Endothelial cell of umbilical vein (primary cell): ENCODE measurements around the gene NDUFA8. TPM values are rescaled to one million over a fixed set of nuclear protein-coding genes. Genes with fewer than 3 reads are reported as not detected.

Experiments used
- BruUV-seq: library from RNA; stranded (reverse); fragments of 400-500 nt; replicated peaks from 2 replicates; lab custom pipeline; 2021; lab: Mats Ljungman, UMichigan
- CTCF ChIA-PET: fragments of 300-600, 350-600 bp; sonication (Branson Sonifier 250); formaldehyde crosslinking; loops from one replicate; lab custom pipeline; 2021; ENCODE audit warnings: antibody characterized with exemption, inconsistent platforms; lab: Charles Lee
- POLR2A ChIA-PET: fragments of 300-600, 350-600 bp; sonication (Branson Sonifier 250); formaldehyde crosslinking; loops from one replicate; lab custom pipeline; 2021; ENCODE audit warnings: antibody characterized with exemption, inconsistent platforms; lab: Charles Lee
- DNase-seq: peaks from one replicate; pipeline ENCODE4 v3.0.0-alpha.2; 2011; ENCODE audit warnings: low read depth, low spot score
- FAIRE-seq: peaks from 2 replicates; lab custom pipeline; 2011; peaks lifted over from hg19 to GRCh38; lab: Jason Lieb, UNC
- H2AFZ ChIP-seq: 2 replicates; pipeline ENCODE4 v1.6.0; 2012; ENCODE audit warnings: low read depth, low read length, control low read depth, inconsistent platforms
- H3K27ac ChIP-seq: 2 replicates; pipeline ENCODE4 v1.5.1; 2011; ENCODE audit warnings: low read depth, mild to moderate bottlenecking, control low read depth, low read length, moderate library complexity; ENCODE audit not compliant: insufficient read depth
- H3K27me3 ChIP-seq, 2 experiments: 2 replicates each; pipeline versions ENCODE4 v1.6.0 to v1.6.1; 2011; ENCODE audit warnings: low read length in 2 of 2, mixed read lengths in 1 of 2; ENCODE audit not compliant: control insufficient read depth in 2 of 2, insufficient read depth in 2 of 2
- H3K36me3 ChIP-seq, 2 experiments: 2 replicates in 1 of 2; 3 replicates in 1 of 2; pipeline ENCODE4 v1.5.1; 2011; ENCODE audit warnings: low read length in 2 of 2, mild to moderate bottlenecking in 1 of 2, moderate library complexity in 1 of 2; ENCODE audit not compliant: control insufficient read depth in 2 of 2, insufficient read depth in 2 of 2; ENCODE audit errors: extremely low read depth in 1 of 2
- H3K4me1 ChIP-seq: 3 replicates; pipeline ENCODE4 v1.5.1; 2011; ENCODE audit warnings: mild to moderate bottlenecking, low read length; ENCODE audit not compliant: control insufficient read depth, insufficient read depth; ENCODE audit errors: extremely low read depth
- H3K4me2 ChIP-seq: 2 replicates; pipeline ENCODE4 v1.6.1; 2011; ENCODE audit warnings: low read length, control low read depth, mixed read lengths; ENCODE audit not compliant: insufficient read depth
- H3K4me3 ChIP-seq, 3 experiments: fragments of 200-600 bp in 1 of 3; sonication (generic), shearing (Covaris generic) in 1 of 3; replicated peaks in 1 of 3; 2 replicates each; pipeline ENCODE4 v1.5.1; 2011 to 2016; ENCODE audit warnings: control low read depth in 3 of 3, low read length in 3 of 3, mild to moderate bottlenecking in 2 of 3, inconsistent platforms in 1 of 3, low read depth in 1 of 3, moderate library complexity in 1 of 3; ENCODE audit not compliant: insufficient read depth in 1 of 3
- H3K79me2 ChIP-seq: 2 replicates; pipeline ENCODE4 v1.6.0; 2012; ENCODE audit warnings: low read length, inconsistent platforms; ENCODE audit not compliant: control insufficient read depth, insufficient read depth
- H3K9ac ChIP-seq: replicated peaks from 2 replicates; pipeline ENCODE3; 2011; ENCODE audit warnings: low read length, control low read depth; ENCODE audit not compliant: insufficient read depth; ENCODE audit errors: extremely low read depth
- H3K9me1 ChIP-seq: replicated peaks from 3 replicates; pipeline ENCODE4 v1.6.0; 2011; ENCODE audit warnings: mild to moderate bottlenecking, low read length; ENCODE audit not compliant: control insufficient read depth, insufficient read depth; ENCODE audit errors: extremely low read depth
- H3K9me3 ChIP-seq: replicated peaks from 2 replicates; pipeline ENCODE4 v1.5.1; 2012; ENCODE audit warnings: low read length, inconsistent platforms; ENCODE audit not compliant: control insufficient read depth, insufficient read depth
- H4K20me1 ChIP-seq: replicated peaks from 2 replicates; pipeline ENCODE3; 2011; ENCODE audit warnings: mild to moderate bottlenecking, low read length; ENCODE audit not compliant: control insufficient read depth, insufficient read depth; ENCODE audit errors: extremely low read depth
- EZH2 ChIP-seq: IDR thresholded peaks from 2 replicates; pipeline ENCODE4 v1.6.1; 2012; ENCODE audit warnings: borderline replicate concordance, low read depth, mild to moderate bottlenecking, moderate library complexity, low read length, inconsistent platforms; ENCODE audit not compliant: severe bottlenecking
- FOS ChIP-seq: IDR thresholded peaks from 2 replicates; pipeline ENCODE4 v1.6.1; 2011; ENCODE audit warnings: mild to moderate bottlenecking, low read length, moderate library complexity, borderline replicate concordance; ENCODE audit not compliant: insufficient read depth
- GATA2 ChIP-seq: IDR thresholded peaks from 2 replicates; pipeline ENCODE4 v1.7.0; 2011; ENCODE audit warnings: low read depth, mild to moderate bottlenecking, moderate library complexity, mixed read lengths, low read length; ENCODE audit not compliant: insufficient read length, insufficient read depth
- JUN ChIP-seq: IDR thresholded peaks from 2 replicates; pipeline ENCODE4 v1.6.1; 2011; ENCODE audit warnings: borderline replicate concordance, low read depth; ENCODE audit not compliant: insufficient read length, insufficient read depth
- POLR2A ChIP-seq: IDR thresholded peaks from 2 replicates; pipeline ENCODE4 v1.6.1; 2012; ENCODE audit warnings: low read depth, mild to moderate bottlenecking, control low read depth, low read length
- POLR2AphosphoS5 ChIP-seq: IDR thresholded peaks from 2 replicates; pipeline ENCODE4 v1.6.1; 2012; ENCODE audit warnings: low read depth, mild to moderate bottlenecking, control low read depth, low read length, moderate library complexity; ENCODE audit not compliant: insufficient read depth
- dilution Hi-C: fragments of 300-500 bp; cut with MboI; formaldehyde crosslinking; loops from one replicate; pipeline ENCODE4 v1.15.0; 2019; ENCODE audit warnings: low sequenced_read_pairs; ENCODE audit not compliant: extremely low pct_ligation_motif_present
- intact Hi-C: fragments of 100-400 bp; cut with micrococcal nuclease; formaldehyde crosslinking; loops from one replicate; pipeline ENCODE4 v1.10.0; 2022
- polyA plus RNA-seq, 4 experiments: library from polyadenylated mRNA; depleted of rRNA in 3 of 4; stranded (reverse) in 3 of 4; unstranded in 1 of 4; fragments of >200 nt; gene quantifications; 2 replicates each; pipeline versions ENCODE4 v1.2.1 to v1.2.3, GENCODE V29; 2011 to 2012; ENCODE audit warnings: missing spikeins in 1 of 4
- total RNA-seq: library from RNA; stranded (reverse); gene quantifications from 2 replicates; pipeline ENCODE4 v1.2.3, GENCODE V29; 2021
- TF ChIP-seq, protein P1 (sequence below): IDR thresholded peaks from 2 replicates; pipeline ENCODE4 v1.6.1; 2011; ENCODE audit not compliant: insufficient read depth, insufficient read length

Gene NDUFA8
- total and polyA plus RNA-seq, 2 donors (not counting 3 experiments of a cell fraction or from before 2014, with no cell fraction given), result 68.2 to 100 TPM

DNA sequence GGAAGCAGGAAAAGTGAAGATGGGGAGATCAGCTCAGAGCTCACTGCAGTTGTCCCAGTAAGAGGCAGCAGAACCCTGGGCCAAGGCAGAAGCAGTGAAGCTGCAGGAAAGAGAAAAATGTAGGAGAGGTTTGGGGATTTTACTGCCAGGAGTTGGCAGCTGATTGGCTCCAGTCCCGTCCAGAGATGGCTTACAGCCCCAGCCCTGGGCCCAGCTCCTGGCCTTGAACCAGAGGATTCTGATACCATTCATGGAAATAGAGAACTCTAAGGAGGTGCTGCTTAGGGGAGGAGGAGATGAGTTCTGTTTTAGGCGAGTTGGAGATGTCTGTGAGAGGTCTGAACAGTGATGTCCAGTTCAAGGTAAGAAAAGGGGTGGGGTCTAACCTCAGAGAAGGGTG, 4.7 kb upstream of the NDUFA8 start:
- intact Hi-C loops, result no loop called here
- TF ChIP-seq POLR2A (no peak), JUN (no peak)

DNA sequence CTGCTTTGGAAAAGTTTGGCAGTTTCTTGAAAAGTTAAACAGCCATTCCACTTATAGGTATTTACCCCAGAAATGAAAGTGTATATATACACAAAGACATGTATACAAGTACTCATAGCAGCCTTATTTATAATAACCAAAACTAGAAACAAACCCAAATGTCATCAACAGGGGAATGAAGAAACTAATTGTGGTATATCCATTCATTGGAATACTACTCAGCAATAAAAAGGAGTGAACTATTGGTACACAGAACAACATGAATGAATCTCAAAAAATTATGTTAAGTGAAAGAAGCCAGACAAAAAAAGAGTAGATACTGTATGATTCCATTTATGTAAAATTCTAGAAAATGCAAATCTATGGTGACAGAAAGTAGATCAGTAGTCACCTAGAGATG, 2.8 kb upstream of the NDUFA8 start:
- ChIA-PET CTCF (no interaction called here), POLR2A (no interaction called here)
- H3K27ac ChIP-seq, result no peak overlapping the region
- H3K4me2 ChIP-seq, result no peak overlapping the region
- DNase-seq, result no peak
- FAIRE-seq, result no peak
- no peak overlapping the region for H3K4me3 ChIP-seq
- no peak overlapping the region for H3K9ac ChIP-seq
- H3K27me3 ChIP-seq, result peaks cover 14 to 24% of the 10 kb centered on the region in 2 experiments
- peaks cover 8% of the 10 kb centered on the region for H3K4me1 ChIP-seq
- no peak overlapping the region for H2AFZ ChIP-seq
- no peaks in the 10 kb centered on the region for H4K20me1 ChIP-seq
- intact Hi-C loops (no loop called here), dilution Hi-C loops (no loop called here)
- no peaks in the 10 kb centered on the region for H3K36me3 ChIP-seq
- no peak for TF ChIP-seq POLR2AphosphoS5
- TF ChIP-seq FOS, result no peak
- no peak for TF ChIP-seq EZH2
- TF ChIP-seq GATA2, result no peak
- TF ChIP-seq JUN, result no peak
- TF ChIP-seq, protein P1, sequence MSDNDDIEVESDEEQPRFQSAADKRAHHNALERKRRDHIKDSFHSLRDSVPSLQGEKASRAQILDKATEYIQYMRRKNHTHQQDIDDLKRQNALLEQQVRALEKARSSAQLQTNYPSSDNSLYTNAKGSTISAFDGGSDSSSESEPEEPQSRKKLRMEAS, result no peak
- H3K9me1 ChIP-seq, result no peaks in the 10 kb centered on the region
- no peaks in the 10 kb centered on the region for H3K9me3 ChIP-seq
- no TSS peak for BruUV-seq
- H3K79me2 ChIP-seq, result peaks cover 11% of the 10 kb centered on the region

More for the DNA sequence above, 4.7 kb upstream of the NDUFA8 start:
- Histone ChIP-seq H3K79me2 (peaks cover under 1% of the 10 kb centered on the region), H4K20me1 (no peaks in the 10 kb centered on the region), H3K9ac (no peak overlapping the region), H2AFZ (no peak overlapping the region), H3K9me3 (no peaks in the 10 kb centered on the region), H3K36me3 (no peaks in the 10 kb centered on the region), H3K4me2 (no peak overlapping the region), H3K27ac (no peak overlapping the region), H3K27me3 (peaks cover 14 to 24% of the 10 kb centered on the region in 2 experiments), H3K9me1 (no peaks in the 10 kb centered on the region), H3K4me3 (no peak overlapping the region), H3K4me1 (peaks cover 18% of the 10 kb centered on the region)
- BruUV-seq, result no TSS peak
- dilution Hi-C loops, result no loop called here
- ChIA-PET CTCF (interaction anchor here (1.0 to 1.5 kb wide), 5 partner anchors 11 to 186 kb away, joined by 3 to 5 read pairs (median 3); no protein-coding TSS in a partner anchor), POLR2A (no interaction called here)
- DNase-seq (no peak), FAIRE-seq (no peak)
